HepG2 (cell line): ENCODE data around the gene ITGB7. TPM values are rescaled to one million over a fixed set of nuclear protein-coding genes. Genes with fewer than 3 reads are reported as not detected.
A peak's percentile ranks its signal among the peaks of the same experiment; 100 is the strongest.

Source experiments
- ARNT2 ChIP-seq: sonication (generic); formaldehyde crosslinking; IDR thresholded peaks from 2 replicates; pipeline ENCODE4 v1.8.0; 2022; ENCODE audit warnings: mild to moderate bottlenecking, low read depth, missing genetic modification reagents, moderate library complexity
- BCLAF1 ChIP-seq: fragments of 450-650 bp; IDR thresholded peaks from 2 replicates; pipeline ENCODE4 v1.6.1; 2017; ENCODE audit warnings: mild to moderate bottlenecking
- CAMTA2 ChIP-seq: sonication (generic); formaldehyde crosslinking; IDR thresholded peaks from 2 replicates; pipeline ENCODE4 v1.4.0; 2020; ENCODE audit warnings: mild to moderate bottlenecking, missing genetic modification reagents, borderline replicate concordance
- ELK4 ChIP-seq: sonication (generic); formaldehyde crosslinking; IDR thresholded peaks from 2 replicates; pipeline ENCODE4 v1.9.0; 2021; ENCODE audit warnings: missing genetic modification reagents, borderline replicate concordance
- ETV6 ChIP-seq: sonication (generic); formaldehyde crosslinking; conservative IDR thresholded peaks from 2 replicates; pipeline ENCODE4 v1.4.0; 2020; ENCODE audit warnings: missing genetic modification reagents
- JUND ChIP-seq: sonication (generic); formaldehyde crosslinking; IDR thresholded peaks from 2 replicates; pipeline ENCODE4 v1.8.0; 2022; ENCODE audit warnings: mild to moderate bottlenecking, missing genetic modification reagents
- MAFF ChIP-seq: IDR thresholded peaks from 2 replicates; pipeline ENCODE4 v1.6.1; 2011; ENCODE audit warnings: low read depth, low read length, improper control_type of control experiment
- MED8 ChIP-seq: sonication (generic); formaldehyde crosslinking; IDR thresholded peaks from 2 replicates; pipeline ENCODE4 v1.8.1; 2023; ENCODE audit warnings: mild to moderate bottlenecking, missing genetic modification reagents; ENCODE audit not compliant: insufficient replicate concordance
- NFYB ChIP-seq: sonication (generic); formaldehyde crosslinking; IDR thresholded peaks from 2 replicates; pipeline ENCODE4 v1.4.0; 2020; ENCODE audit warnings: missing genetic modification reagents
- NPAS2 ChIP-seq: sonication (generic); formaldehyde crosslinking; IDR thresholded peaks from 2 replicates; pipeline ENCODE4 v1.8.0; 2022; ENCODE audit warnings: mild to moderate bottlenecking, missing genetic modification reagents, borderline replicate concordance
- RARG ChIP-seq: sonication (generic); formaldehyde crosslinking; IDR thresholded peaks from 2 replicates; pipeline ENCODE4 v1.4.0; 2020; ENCODE audit warnings: low read depth, mild to moderate bottlenecking, missing genetic modification reagents
- RBAK ChIP-seq: sonication (generic); formaldehyde crosslinking; IDR thresholded peaks from 2 replicates; pipeline ENCODE4 v1.5.1; 2020; ENCODE audit warnings: mild to moderate bottlenecking, missing genetic modification reagents
- RELA ChIP-seq: sonication (generic); formaldehyde crosslinking; IDR thresholded peaks from 2 replicates; pipeline ENCODE4 v1.4.0; 2020; ENCODE audit warnings: missing genetic modification reagents
- SAFB2 ChIP-seq: sonication (generic); formaldehyde crosslinking; IDR thresholded peaks from 2 replicates; pipeline ENCODE4 v1.5.1; 2020; ENCODE audit warnings: missing genetic modification reagents, low read depth, mild to moderate bottlenecking, borderline replicate concordance
- SMAD3 ChIP-seq: sonication (generic); formaldehyde crosslinking; IDR thresholded peaks from 2 replicates; pipeline ENCODE4 v1.4.0; 2020; ENCODE audit warnings: missing genetic modification reagents
- ZBTB7A ChIP-seq: sonication (generic); formaldehyde crosslinking; IDR thresholded peaks from 2 replicates; pipeline ENCODE4 v1.8.0; 2022; ENCODE audit warnings: mild to moderate bottlenecking, missing genetic modification reagents
- ZNF672 ChIP-seq: sonication (generic); formaldehyde crosslinking; IDR thresholded peaks from 2 replicates; pipeline ENCODE4 v1.8.1; 2022; ENCODE audit warnings: missing genetic modification reagents
- ZNF737 ChIP-seq: sonication (generic); formaldehyde crosslinking; IDR thresholded peaks from 2 replicates; pipeline ENCODE4 v1.5.0; 2020; ENCODE audit warnings: missing genetic modification reagents, mild to moderate bottlenecking, borderline replicate concordance
- ZNF879 ChIP-seq: sonication (generic); formaldehyde crosslinking; IDR thresholded peaks from 2 replicates; pipeline ENCODE4 v1.8.1; 2023; ENCODE audit warnings: missing genetic modification reagents
- ZSCAN5A ChIP-seq: sonication (generic); formaldehyde crosslinking; IDR thresholded peaks from 2 replicates; pipeline ENCODE4 v1.8.0; 2022; ENCODE audit warnings: mild to moderate bottlenecking, missing genetic modification reagents, borderline replicate concordance
- polyA plus RNA-seq, 8 experiments: library from polyadenylated mRNA; depleted of rRNA in 3 of 8; stranded (reverse) in 7 of 8; unstranded in 1 of 8; fragments of >200 nt; fragmentation: Illumina TruSeq in 4 of 8; extraction: Trizol in 4 of 8; gene quantifications; 2 replicates each; pipeline versions ENCODE4 v1.2.1 to v1.2.3, GENCODE V29; 2011 to 2016; ENCODE audit warnings: low read depth in 4 of 8, missing spikeins in 1 of 8, mixed read lengths in 1 of 8; ENCODE audit not compliant: insufficient read depth in 1 of 8
- total RNA-seq, 5 experiments: library from RNA; depleted of rRNA; stranded (reverse); fragments of >200 nt; fragmentation: Illumina TruSeq; extraction: Trizol; gene quantifications; 2 replicates each; pipeline ENCODE4 v1.2.3, GENCODE V29; 2016; ENCODE audit warnings: low read depth in 1 of 5
- TF ChIP-seq, protein P1 (sequence below): sonication (generic); formaldehyde crosslinking; IDR thresholded peaks from 2 replicates; pipeline ENCODE4 v1.5.0; 2020; ENCODE audit warnings: mild to moderate bottlenecking, missing genetic modification reagents, borderline replicate concordance

The ITGB7 gene
- total and polyA plus RNA-seq, 2 of the 13 experiments (the other 11 are each of a cell fraction or from before 2014, with no cell fraction given): 0.16 to 0.18 TPM

DNA sequence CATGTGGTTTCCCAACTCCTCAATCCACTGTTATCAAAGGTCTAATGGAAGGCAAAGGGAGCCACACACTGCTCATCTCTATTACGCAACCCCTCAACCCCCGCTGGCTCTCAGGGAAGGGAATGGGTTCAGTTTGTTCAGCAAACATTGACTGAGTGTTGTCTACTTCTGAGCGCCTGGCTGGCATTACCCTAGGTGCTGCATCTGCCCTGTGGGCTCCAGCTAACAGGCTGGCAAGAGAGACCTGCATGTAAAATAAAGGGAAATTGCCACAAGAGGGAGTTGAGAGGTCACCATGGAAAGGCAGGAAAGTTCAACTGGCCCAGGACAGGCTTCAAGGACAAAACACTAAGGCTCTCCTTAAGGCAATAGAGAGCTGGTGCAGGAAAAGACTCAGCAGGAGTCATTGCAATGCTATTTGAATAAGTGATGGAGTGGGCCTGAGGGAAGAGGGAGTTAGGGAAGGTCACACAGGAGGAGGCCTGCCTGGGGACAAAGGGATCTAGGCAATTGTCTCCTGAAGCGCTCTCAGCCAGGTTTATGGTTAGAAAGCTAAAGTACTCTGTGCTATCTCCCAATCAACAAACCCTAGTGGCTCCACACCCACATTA is 32.1 kb downstream of the ITGB7 start (continued):
- TF ChIP-seq ETV6 (no peak), ZNF672 (CRISPR knock-in tag) (no peak), SMAD3 (CRISPR knock-in tag) (peak; percentile 68; the same call in 1 of the 2 replicates), MAFF (0 out of 2 replicates have a peak, but pooled peaks have one; percentile 2), JUND (CRISPR knock-in tag) (no peak), ZSCAN5A (CRISPR knock-in tag) (peak; percentile 74; the same call in 1 of the 2 replicates), MED8 (no peak), ZNF879 (no peak), NPAS2 (no peak), NFYB (CRISPR knock-in tag) (no peak), RELA (no peak), SAFB2 (CRISPR knock-in tag) (no peak), ZNF737 (CRISPR knock-in tag) (no peak), CAMTA2 (no peak), RBAK (CRISPR knock-in tag) (no peak), ZBTB7A (CRISPR knock-in tag) (no peak), BCLAF1 (no peak), ARNT2 (CRISPR knock-in tag) (no peak), ELK4 (CRISPR knock-in tag) (no peak), RARG (CRISPR knock-in tag) (no peak)
- TF ChIP-seq, protein P1, sequence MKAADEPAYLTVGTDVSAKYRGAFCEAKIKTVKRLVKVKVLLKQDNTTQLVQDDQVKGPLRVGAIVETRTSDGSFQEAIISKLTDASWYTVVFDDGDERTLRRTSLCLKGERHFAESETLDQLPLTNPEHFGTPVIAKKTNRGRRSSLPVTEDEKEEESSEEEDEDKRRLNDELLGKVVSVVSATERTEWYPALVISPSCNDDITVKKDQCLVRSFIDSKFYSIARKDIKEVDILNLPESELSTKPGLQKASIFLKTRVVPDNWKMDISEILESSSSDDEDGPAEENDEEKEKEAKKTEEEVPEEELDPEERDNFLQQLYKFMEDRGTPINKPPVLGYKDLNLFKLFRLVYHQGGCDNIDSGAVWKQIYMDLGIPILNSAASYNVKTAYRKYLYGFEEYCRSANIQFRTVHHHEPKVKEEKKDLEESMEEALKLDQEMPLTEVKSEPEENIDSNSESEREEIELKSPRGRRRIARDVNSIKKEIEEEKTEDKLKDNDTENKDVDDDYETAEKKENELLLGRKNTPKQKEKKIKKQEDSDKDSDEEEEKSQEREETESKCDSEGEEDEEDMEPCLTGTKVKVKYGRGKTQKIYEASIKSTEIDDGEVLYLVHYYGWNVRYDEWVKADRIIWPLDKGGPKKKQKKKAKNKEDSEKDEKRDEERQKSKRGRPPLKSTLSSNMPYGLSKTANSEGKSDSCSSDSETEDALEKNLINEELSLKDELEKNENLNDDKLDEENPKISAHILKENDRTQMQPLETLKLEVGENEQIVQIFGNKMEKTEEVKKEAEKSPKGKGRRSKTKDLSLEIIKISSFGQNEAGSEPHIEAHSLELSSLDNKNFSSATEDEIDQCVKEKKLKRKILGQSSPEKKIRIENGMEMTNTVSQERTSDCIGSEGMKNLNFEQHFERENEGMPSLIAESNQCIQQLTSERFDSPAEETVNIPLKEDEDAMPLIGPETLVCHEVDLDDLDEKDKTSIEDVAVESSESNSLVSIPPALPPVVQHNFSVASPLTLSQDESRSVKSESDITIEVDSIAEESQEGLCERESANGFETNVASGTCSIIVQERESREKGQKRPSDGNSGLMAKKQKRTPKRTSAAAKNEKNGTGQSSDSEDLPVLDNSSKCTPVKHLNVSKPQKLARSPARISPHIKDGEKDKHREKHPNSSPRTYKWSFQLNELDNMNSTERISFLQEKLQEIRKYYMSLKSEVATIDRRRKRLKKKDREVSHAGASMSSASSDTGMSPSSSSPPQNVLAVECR (CRISPR knock-in tag): peak; percentile 56; the same call in 1 of the 2 replicates
